Stimulated activated CD8-positive, alpha-beta memory T cell treated with anti-CD3 and anti-CD28 coated beads, Interleukin-2, amount 100 ng/mL, for 1 hour (primary cell): ENCODE data around the gene ARID4B.
"Not testable (repeated sequence)": the region's sequence is repeated elsewhere in the genome, so short reads cannot be mapped to it uniquely, and the experiment has no call there.

ENCODE experiments used
- DNase-seq, 2 donors: peaks; one replicate each; pipeline ENCODE4 v3.0.0-alpha.2; 2020; ENCODE audit warnings: low read depth in 2 of 2

The ARID4B gene

GRCh38 chr1:235225299-235225698, 102.7 kb downstream of the ARID4B start:
- DNase-seq, result no peak

GRCh38 chr1:235221653-235222375, 106.2 kb downstream of the ARID4B start:
- DNase-seq, result no peak

DNA sequence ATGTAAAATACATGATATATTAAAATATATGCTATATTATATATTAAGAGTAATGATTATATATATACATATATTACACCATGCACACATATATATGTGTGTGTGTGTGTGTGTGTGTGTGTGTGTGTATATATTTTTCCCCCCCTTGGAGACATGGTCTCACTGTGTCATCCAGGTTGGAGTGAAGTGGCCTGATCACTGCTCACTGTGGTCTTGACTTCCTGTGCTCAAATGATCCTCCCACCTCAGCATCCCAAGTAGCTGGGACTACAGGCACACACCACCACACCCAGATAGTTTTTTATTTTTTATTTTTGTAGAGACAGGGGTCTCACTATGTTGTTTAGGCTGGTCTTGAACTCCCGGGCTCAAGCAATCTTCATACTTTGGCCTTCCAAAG, 112.5 kb downstream of the ARID4B start:
- no peak for DNase-seq

DNA sequence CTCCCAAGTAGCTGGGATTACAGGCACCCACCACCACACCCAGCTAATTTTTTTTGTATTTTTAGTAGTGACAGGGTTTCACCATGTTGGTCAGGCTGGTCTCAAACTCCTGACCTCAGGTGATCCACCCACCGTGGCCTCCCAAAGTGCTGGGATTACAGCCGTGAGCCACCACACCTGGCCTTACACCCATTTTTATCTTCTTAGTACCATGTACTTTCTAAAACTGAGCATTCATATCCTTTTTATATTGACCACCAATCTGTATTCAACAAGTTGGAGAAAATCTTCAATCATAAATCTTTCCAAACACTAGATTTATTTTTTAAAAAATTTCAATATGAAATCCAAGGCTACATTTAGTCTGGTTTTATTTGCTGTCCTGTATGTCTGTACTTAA, 113.0 kb downstream of the ARID4B start:
- DNase-seq, result not testable (repeated sequence)

DNA sequence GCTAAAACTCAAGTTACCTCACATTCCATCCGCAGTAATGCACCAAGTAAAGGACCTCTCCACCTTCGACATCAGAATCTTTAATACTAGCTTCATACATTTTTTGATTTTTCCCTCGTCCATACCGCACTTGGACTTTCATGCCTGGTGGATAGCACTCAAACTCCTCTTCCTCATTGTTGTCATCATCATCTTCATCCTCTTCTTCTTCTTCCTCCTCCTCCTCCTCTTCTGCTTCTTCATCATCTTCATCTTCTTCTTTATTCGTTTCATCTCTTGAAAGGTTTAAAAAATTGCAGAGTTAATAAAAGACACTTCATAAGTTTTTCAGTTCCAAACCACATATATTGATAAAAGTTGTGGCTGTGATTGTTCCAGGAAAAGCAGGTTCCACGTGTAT, 114.2 kb downstream of the ARID4B start:
- no peak for DNase-seq

- DNase-seq, result no peak
Observed at GRCh38 chr1:235211517-235211916, 116.5 kb downstream of the ARID4B start.

DNA sequence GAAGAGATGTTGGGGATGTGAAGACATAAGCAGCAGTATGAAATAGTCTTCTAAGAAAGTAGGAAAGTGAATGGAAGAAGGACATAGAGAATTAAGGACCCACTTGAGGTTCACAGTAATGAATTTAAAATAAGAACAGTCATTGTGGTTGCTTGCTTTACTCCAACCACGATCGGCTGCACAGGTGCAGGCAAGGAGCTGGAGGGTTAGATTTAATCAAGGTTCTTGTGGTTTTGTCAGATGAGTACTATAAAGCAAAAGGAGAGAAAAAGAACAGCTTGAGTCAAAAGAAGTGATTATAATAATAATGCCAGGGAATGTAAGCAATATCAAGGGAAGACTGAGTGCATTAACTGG, 120.8 kb downstream of the ARID4B start:
- peak in 1 of 2 donors; percentile 14 for DNase-seq

GRCh38 chr1:235206533-235207208, 121.3 kb downstream of the ARID4B start:
- DNase-seq, result no peak

- no peak for DNase-seq
Observed at GRCh38 chr1:235205687-235206086, 122.3 kb downstream of the ARID4B start.

- no peak for DNase-seq
Observed at GRCh38 chr1:235203428-235203827, 124.6 kb downstream of the ARID4B start.

GRCh38 chr1:235202447-235202846, 125.5 kb downstream of the ARID4B start:
- not testable (repeated sequence) for DNase-seq

DNA sequence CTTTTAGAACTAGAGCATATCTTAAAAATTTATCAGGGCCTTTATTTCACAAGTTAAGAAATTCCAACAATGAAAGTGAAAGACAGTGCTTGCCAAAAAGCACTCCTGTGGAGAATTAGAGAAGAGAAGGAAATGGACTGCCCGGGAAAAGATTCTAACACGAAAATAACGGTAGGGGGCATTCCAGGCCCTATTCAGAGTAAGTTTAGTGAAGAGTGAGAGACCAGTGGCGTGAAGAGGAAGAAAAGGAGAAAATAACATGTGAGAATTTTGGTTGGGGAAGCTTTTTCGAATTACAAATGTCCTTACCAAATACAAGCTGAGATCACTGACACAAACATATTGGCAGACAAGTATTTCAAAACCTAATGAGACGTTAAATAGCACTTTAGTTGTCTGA, 128.5 kb downstream of the ARID4B start:
- no peak for DNase-seq

GRCh38 chr1:235190431-235190830, 137.5 kb downstream of the ARID4B start:
- no peak for DNase-seq

- no peak for DNase-seq
Observed at GRCh38 chr1:235187316-235187715, 140.7 kb downstream of the ARID4B start.

DNA sequence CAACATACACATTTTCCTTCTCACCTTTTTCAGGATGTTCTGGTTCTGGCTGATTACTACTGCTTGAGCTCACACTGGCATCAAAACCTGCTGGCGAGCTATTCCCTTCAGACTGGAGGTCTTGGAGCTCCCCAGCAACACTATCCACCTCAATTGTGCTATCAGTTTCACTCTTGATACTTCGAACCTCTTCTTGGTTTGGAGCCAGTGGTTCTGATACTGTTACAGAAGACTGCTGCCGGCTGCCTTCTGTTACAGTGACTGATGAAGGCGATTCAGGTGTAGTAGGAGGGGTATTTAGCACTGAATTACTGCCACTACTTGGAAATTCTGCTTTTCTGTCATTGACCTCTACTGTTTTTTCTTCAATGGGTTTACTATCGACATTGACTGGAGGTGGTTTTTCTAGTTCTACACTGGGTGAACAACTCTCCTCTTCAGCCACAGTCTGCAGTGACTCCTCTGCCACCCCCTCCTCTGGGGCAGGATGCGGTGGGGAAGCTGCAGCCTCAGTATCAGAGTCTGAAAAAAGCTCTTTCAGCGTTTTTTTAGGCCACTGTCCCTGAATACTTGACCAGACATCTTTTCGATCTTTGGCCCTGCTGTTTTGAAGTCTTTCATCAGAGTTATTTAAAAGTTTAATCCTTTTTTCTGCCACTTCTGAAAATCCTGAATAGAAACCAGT, 146.3 kb downstream of the ARID4B start:
- DNase-seq, result no peak

GRCh38 chr1:235180916-235181460, 147.0 kb downstream of the ARID4B start:
- no peak for DNase-seq

DNA sequence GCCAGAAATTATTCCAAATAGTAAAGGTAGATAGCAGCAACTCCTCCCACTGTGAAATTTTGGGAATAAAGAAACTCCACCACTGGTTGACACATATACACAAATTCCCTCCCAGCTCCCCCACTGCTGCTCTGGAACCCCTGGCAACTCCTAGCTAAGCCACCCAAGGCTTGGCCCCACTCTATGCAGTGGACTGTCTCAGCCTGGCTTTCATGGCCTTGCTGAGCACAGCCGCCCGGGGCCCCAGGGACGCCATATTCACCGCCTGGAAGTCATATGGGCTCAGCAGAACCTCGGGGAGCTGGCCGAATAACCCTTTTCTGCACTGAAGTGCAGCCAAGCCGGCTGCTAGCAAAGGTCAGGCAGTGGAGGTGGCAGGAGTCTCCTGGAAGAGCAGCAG, 151.5 kb downstream of the ARID4B start:
- DNase-seq, result no peak

DNA sequence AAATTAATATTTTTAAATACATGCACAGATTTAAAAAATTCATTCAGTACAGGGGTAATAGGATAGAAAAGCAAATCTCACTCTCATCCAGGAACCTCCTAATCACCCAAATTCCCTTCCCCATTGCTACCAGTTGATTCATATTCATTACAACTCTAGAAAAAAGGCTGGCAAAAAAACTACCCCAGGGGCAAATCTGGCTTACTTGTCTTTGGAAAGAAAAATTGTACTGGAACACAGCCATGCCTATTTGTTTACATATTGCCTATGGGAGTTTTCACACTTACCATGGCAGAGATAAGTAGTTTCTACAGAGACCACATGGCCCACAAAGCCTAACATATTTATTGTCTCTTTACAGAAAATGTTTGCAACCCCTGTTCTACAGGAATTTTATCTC, 158.0 kb downstream of the ARID4B start:
- no peak for DNase-seq

DNA sequence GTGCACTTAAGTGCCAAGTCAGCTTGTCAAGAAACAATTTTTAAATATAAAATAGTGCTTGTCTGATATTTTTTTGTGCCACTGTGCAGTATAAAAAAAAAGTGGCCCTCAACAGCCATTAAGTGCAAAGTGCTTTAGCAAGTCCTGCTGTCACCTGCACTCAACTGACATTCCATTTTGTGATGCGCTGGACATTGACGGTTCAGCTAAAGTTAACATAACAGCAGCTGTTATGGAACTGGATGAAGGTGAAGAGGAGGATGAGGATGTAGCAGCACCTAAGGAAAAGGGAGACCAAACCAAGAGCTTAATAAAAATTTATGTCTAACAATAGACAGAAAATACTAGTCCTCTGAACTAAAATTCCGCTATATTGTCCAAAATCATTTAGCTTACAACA, 159.6 kb downstream of the ARID4B start:
- no peak for DNase-seq

GRCh38 chr1:235161685-235162327, 166.2 kb downstream of the ARID4B start:
- DNase-seq, result no peak

DNA sequence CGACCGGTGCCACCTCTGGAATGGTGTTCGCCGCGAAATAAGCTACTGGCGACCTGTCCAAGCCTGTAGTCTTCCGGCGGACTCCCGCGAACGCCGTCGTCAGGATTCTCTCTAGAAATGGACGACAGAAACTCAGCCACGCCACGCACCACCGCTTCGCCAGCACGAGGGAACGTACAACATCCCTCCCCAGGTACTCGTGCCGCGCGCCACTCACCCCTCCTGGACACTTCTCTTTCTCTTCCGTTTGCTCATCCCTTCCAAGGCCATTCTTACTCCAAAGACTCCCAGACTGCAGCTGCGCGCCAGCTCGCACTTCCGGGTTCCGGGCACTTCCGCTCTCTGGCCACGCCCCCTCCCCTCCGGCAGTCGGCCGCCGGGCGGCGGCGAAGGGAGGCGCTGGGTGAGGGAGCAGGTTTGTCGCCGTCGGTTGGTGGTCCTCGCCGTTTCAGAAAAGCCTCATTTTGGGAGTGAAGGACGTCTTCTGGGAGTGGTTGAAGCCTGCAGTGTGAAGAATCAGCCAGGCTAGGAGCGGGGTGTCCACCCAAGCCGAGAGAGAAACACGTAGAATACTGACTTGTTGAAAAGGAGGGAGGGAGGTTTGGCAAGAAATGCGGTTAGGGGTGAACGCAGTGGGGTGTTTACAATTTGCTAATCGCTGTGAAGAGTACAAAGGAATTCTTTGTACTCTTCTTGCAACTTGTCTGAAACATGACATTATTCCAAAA, 166.9 kb downstream of the ARID4B start, which contains the start of gene RBM34:
RBM34 (minus strand) TSS at position 294 of the 728 bp plus-strand sequence; CDS start at position 270, 24 bp downstream.
- peak; percentile 84 to 90 for DNase-seq
